ENCODE measurements around the gene CEP72.

DNA sequence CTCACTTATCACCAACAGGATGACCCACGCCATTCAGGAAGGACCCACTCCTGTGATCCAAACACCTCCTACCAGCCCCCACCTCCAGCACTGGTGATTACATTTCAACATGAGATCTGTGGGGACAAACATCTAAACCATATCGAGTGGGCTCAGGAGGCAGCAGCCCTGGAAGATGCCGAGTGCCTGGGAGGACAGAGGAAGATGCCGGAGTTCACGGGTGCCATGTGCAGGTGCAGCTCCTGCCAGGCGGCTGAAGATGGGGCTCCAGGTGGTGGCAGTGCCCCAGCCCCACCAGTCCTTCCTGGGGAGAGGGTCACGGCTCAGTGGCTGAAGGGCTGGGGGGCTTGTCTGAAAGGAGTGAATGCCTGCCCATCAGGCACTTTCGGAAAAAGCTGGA, 6.1 kb upstream of the CEP72 start:
- TF ChIP-seq, protein P1, sequence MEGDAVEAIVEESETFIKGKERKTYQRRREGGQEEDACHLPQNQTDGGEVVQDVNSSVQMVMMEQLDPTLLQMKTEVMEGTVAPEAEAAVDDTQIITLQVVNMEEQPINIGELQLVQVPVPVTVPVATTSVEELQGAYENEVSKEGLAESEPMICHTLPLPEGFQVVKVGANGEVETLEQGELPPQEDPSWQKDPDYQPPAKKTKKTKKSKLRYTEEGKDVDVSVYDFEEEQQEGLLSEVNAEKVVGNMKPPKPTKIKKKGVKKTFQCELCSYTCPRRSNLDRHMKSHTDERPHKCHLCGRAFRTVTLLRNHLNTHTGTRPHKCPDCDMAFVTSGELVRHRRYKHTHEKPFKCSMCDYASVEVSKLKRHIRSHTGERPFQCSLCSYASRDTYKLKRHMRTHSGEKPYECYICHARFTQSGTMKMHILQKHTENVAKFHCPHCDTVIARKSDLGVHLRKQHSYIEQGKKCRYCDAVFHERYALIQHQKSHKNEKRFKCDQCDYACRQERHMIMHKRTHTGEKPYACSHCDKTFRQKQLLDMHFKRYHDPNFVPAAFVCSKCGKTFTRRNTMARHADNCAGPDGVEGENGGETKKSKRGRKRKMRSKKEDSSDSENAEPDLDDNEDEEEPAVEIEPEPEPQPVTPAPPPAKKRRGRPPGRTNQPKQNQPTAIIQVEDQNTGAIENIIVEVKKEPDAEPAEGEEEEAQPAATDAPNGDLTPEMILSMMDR (IDR thresholded peaks at IDR 0.05; ENCODE audit: low read length) = no peak
- no peak for TF ChIP-seq EZH2 (IDR thresholded peaks at IDR 0.05; ENCODE audit: borderline replicate concordance, low read length)
